Endometrium (tissue), 2 donors: ENCODE data around the gene INSR.

ENCODE experiments used
- FAIRE-seq: peaks from 2 replicates; lab custom pipeline; 2012; peaks lifted over from hg19 to GRCh38; lab: Jason Lieb, UNC
- donor health status: control.
- donor health status: control.

Gene INSR

DNA sequence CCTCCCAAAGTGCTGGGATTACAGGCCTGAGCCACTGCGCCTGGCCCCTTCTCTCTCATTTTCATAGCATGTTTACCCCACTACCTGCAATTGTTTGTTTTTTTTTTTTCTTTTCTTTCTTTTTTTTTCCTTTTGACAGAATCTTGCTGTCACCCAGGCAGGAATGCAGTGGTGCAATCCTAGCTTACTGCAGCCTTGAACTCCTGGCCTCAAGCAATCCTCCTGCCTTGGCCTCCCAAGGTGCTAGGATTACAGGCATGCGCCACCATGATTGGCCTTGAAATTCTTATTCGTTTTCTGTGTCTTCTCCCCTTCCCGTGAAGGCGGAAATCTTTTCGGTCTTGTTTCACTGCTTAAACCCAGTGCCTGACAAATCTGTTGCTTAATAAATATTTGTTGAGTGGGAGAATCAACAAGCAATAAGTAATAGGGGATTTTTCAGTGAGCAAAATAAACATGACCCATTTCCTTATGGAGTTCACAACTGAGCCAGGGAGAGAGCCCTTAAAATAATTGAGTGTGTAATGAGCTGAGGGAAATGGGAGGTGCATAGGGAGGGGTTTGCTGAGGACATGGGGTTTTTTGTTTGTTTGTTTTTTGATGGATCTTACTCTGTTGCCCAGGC is 1.8 kb upstream of the INSR start:
- FAIRE-seq, result no peak

DNA sequence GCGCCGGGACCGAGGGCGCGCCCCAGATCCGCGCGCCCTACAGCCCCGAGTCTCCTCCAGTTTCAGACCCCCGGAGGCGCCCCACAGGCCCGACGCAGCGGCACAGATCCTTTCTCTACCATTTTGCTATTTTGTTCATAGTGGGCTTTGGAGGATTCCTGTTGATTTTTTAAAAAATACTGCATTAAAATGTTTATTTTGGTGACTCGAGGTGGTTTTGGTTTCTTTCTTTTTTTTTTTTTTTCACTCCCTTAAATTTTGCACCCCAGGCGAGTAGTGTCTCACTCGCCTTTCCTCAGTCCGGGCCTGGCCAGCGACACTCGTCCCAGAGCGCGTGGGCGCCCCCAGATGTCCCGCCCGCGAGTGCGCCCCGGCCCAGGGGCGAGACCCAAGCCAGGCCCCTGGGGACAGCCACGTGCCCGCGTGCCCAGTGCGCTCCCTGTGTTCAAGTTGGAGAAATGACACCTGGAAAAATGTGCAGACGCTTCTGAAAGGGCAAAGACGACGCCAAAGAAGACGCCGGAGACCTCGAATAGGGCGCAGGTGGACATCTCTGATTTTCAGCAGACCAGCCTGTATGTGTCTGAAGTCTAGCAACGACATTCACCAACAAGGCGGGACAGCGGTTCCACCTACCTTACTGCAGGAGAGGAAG is 471 bp upstream of the INSR start:
- no peak for FAIRE-seq

DNA sequence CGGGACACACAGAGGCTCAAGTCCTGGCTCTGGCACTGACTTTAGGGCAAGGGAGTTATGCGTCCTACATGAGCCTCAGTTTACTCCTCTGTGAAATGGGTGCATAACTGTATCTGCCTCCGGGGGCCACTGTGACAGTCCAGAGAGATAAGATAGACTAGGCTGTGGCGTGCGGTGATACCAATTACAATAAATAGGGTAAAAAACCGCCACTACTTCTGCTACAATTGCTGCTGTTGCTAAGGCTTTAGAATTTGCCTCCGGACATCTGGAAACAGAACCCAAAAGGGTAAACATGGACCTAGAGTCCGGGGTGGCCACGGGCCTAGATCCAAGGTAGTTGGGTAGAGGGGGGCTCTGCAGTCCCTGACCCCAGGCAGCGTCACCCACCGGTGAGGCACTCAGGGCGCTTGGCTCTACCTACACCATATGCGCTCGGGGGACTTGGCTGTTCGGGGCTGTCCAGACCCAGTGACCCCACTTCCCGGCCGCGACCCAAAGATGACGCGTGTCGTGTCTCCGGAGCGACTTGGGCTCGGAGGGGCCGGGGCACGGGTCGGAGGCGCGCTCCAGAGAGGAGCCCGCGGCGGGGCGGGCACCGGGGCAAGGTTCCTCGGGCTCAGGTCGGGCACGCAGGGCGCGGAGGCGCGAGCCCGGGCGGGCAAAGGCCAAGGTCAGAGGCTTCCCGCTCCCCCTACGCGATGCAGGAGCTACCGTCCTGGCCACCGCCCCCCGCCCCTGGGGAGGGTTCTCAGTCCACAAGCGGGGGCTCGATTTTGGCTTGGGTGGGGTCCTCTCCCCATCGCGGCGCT is 1.1 kb downstream of the INSR start:
- FAIRE-seq, result no peak

DNA sequence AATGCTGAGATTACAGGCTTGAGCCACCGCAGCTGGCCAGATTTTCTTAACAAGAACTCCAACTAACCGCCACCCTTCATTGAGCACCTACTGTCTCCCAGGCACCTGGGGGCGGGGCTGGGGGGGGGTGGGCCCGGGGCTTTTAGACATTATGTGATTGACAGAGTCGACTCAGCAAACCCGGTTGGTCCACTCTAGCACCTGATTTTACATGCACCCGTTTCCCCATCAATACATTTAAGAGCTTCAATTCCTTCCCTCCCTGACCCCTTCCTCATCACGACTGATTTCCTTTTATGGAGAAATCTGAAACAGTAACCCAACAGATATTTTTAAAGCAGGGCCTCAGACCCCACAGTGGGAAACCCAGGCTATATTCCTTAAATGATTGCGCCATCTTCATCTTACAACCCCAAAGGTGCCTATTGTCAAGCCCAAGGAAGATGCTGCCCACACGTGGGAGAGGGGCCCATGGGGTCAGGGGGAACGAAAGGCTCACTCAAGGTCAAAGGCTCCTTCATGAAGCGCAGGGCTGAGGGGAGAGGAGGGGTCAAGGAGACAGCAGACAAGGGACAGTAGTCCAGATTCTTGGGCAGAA is 1.8 kb downstream of the INSR start:
- FAIRE-seq, result no peak

DNA sequence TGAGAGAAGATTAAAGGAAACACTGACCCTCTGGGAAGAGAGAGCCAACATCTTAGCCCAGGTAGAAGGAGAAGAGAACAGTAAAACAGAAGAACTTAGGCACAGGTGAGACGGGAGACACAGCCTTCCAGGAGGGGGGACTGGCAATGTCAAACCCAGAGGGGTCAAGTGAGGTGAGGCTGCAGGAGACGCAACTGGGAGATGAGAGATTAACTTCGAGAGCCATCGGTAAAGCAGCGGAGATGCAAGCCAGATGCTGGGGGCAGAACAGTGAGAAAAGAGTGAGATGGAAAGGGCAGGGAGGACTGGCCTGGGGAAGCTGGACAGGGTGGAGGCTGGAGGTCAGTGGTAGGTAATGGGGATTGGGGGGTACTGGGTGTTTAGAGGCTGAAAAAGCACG is 5.2 kb downstream of the INSR start:
- no peak for FAIRE-seq

DNA sequence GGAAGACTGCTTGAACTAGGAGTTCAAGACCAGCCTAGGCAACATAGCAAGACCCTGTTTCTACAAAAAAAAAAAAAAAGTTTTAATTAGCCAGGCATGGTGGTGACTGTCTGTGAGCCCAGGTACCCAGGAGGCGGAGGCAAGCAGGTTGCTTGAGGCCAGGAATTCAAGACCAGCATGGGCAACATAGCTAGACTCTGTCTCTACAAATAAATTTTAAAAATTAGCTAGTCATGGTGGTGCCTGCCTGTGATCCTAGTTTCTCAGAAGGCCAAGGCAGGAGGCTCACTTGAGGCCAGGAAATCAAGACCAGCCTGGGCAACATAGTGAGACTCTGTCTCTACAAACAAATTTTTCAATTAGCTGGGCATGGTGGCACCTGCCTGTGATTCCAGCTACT is 6.1 kb downstream of the INSR start:
- no peak for FAIRE-seq

DNA sequence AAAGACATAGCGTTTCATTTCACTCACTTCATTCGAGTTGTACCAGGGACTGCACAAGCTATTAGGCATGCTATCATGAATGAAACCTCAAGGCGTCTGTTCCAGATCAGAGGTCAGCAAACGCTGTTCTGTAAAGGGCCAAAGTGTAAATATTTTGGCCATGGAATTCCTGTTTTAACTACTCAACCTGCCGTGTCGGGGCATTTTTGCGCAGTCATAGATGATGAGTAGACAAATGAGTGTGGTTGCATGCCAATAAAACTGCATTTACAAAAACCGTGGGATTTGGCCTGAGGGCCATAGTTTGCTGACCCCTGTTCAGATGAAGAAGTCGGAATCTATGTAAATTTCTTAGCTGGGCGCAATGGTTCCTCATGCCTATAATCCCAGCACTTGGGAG is 6.5 kb downstream of the INSR start:
- FAIRE-seq, result no peak

DNA sequence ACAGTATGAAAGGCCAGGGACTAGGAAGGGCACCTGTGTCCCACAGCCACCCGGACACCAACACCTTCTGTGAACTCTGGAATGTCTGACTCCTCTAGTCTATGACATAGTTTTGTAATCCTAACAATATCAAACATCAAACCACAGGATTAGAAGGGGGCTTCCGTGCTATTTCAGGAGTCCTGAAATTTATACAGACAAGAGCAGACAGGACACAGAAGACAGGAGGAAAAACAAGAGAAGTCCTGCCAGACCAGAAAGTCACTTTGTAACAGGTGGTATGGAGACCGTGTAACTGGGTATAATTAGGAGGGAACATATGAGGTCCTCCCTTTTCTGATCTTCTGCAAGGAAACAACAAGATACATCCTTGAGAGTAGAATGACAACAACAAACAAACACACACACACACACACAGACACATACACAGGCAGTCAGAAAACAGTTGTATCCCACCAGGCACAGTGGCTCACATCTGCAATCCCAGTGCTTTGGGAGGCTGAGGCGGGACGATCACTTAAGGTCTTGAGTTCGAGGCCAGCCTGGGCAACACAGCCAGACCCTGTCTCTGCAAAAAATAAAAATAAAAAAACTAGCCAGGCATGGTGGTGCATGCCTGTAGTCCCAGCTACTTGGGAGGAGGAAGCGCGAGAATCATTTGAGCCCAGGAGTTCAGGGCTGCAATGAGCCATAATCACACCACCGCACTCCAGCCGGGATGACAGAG is 13.1 kb downstream of the INSR start:
- no peak for FAIRE-seq

DNA sequence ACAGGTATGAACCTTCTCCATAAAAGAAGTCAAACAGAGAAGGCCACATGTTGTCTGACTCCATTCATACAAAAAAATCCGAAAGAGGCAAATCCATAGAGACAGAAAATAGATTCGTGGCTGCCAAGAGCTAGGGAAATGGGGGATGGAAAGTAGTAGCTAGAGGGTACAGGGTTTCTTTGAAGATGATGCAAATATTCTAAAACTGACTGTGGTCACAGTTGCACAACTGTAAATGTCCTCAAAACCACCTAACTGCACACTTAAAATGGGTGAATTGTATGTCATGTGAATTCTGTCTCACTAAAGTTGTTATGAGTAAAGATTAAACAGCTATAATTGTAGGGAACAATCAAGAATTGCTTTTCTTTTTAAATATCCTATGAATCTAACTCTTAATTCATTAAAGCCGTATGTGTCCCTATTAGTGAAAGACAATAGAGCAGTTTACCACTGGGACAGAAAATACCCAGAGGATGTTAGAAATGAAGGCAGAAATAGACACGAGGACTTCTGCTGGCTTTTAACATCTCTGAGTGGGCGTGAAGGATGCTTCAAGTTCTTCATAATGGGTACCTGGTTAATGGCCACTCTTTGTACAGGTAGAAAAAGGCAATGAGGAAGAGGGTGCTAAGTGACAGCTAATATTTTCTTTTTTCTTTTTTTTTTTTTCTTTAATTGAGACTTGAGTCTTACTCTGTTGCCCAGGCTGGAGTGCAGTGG is 21.2 kb downstream of the INSR start:
- no peak for FAIRE-seq

DNA sequence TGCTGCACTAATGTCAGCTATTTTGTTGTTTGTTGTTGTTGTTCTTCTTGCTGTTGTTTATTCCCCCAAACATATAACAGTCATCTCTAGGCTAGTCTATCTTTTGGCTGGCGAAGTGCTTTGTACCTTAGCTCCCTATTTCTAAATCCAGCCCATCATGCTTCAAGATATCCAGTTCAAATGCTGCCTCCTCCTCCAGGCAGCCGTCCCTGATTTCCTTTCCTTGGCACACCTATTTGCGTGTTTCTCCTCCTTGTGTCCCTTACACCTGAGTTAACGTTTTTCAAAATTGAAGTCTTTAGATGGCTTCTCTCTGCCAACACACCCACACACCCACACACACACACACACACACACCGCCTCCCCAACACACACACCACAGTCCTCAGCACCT is 25.5 kb downstream of the INSR start:
- no peak for FAIRE-seq

DNA sequence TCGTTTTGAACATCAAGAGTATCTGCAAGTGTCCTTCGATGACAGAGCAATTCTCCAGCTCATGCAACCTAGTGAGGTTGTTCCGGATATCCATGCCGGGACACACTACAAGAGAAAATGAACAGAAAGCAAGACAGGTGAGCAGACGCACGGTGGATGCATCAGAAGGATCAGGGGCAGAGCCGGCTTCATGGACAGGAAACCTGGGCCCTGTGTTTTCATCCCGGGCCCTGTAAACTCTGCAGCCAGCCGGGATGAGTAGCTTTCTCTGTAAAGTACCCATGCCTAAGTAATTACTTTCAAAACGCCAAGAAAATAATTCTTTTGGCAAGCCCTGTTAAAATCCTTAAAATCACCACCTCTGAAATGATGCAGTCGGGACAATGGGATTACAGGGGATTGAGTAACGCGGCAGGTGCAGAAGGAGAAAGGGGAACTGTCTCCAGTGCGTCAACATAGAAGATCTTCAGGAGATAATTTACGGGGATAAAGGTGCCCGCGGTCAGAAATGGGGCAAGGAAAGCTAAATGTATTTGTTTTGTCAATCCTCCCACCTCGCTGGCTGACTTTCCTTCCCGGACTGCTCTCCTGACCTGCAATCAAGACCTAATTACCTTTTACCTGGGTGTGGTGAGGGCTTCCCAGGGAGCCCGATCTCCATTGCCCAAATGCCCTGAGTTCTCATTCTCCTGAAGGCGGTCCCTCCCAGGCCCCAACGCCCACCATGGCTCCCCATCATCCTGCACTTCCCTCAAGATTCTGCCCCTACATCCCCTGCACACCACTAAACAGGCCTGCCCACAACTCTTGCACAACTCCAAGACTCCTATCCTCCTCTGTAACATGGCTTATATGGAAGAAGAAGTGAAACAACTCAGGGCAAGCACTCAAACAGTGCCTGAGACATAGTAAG is 26.2 kb downstream of the INSR start:
- FAIRE-seq, result no peak

DNA sequence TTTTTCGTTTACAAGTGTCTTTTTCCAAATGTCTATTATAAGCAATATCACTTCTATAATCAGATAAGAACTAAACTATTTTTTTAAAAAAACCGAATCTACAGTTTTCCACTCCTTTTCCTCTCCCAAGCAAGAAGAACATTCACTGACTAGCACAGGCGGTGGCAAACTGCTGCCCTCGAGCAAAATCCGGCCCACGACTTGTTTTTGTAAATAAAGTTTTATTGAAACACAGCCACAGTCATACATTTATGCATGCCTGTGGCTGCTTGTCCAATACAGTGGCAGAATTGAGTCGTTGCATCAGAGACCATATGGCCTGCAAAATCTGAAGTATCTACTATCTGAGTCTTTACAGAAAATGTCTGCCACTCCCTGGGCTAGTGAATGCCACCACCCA is 27.4 kb downstream of the INSR start:
- FAIRE-seq, result no peak

DNA sequence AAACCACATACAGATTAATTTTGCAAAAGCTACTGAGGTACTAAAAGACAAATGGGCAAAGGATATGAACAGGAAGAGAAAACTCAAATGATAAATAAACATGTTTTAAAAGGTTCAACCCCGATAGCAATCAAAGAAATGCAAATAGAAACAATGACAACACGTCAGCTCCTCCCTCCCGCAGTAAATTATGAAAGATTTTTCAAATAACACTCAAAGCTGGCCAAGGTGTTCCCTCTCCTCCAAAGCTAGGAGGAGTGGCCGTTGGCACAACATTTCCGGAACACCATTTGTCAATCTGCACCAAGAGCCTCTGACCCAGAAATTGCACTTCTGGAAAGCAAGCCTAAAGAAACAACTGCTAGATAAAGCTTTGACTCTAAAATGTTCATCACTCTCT is 28.3 kb downstream of the INSR start:
- peak; percentile 48 for FAIRE-seq

DNA sequence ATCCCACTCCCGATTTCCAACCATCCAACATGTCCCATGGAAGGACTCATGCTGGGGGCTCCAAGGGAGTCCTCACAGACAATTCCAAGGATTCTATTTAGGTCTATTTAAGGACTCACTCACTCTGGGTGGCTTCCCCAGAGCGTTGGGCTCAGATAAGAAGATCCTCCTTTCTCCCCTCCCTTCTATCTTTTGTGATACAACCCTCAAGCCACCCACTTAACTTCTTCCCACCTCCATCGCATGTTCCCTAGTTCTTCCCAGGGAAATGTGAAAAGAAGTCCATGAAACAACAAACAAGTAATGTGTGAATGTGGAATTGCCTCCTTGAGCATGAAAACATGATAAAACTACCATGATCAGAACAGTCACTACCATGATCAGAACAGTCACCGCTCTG is 29.4 kb downstream of the INSR start:
- no peak for FAIRE-seq

DNA sequence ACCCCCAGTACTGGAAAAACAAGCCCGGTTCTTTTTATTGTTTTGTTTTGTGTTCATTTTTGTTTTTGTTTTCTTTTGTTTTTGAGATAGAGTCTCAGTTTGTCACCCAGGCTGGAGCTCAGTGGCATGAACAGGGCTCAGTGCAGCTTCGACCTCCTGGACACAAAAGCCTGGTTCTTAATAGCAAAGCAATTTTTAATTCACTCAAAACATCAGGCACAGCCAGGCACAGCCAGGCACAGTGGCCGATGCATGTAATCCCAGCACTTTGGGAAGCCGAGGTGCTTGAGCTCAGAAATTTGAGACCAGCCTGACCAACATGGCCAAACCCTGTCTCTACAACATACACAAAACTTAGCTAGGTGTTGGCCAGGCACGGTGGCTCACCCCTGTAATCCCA is 30.7 kb downstream of the INSR start:
- FAIRE-seq, result no peak

DNA sequence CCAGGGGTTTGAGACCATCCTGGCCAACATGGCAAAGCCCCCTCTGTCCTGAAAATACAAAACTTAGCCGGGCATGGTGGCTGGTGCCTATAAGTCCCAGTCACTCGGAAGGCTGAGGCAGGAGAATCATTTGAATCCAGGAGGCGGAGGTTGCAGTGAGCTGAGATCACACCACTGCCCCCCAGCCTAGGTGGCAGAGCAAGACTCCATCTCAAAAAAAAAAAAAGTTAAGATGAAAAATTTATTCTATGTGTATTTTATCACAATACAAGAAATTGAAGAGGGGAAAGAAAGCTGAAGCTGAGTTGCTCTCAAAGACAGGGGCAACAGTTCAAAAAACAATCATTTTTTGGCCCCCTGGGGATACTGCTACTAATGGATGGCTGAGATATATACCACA is 31.1 kb downstream of the INSR start:
- no peak for FAIRE-seq

DNA sequence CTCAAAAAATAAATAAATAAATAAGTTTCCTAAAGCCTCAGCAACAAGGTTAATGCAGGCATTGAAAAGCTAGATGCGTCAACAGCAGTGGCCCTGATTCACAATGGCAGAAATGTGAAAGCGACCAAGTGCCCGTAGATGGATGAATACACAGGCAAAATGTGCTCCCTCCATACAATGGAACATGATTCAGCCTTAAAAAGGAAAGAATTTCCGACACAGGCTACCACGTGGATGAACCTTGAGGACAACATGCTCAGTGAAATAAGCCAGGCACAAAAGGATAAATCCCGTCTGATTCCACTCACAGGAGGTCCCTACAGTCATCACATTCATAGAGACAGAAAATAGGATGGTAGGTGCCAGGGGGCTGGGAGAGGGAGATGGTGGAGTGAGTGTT is 31.7 kb downstream of the INSR start:
- FAIRE-seq, result no peak

DNA sequence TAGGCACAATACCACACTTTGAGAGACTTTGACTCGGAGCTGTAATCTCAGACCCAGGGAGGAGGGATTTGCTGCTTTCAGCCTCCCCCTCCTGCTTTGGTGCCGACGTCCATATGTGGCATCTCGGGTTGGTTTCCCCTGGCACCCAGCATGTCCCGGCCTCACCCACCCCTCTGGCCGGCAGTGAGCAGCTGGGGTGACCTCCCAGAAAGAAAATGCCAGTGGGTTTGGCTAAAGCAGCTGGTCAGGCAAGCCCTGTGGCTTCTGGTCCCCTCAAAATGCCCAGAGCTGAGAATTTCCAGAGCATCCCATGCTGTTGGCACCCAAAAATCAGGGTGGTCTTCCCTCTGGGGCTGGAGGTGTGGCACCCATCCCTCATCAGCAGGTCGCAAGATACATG is 34.1 kb downstream of the INSR start:
- no peak for FAIRE-seq

DNA sequence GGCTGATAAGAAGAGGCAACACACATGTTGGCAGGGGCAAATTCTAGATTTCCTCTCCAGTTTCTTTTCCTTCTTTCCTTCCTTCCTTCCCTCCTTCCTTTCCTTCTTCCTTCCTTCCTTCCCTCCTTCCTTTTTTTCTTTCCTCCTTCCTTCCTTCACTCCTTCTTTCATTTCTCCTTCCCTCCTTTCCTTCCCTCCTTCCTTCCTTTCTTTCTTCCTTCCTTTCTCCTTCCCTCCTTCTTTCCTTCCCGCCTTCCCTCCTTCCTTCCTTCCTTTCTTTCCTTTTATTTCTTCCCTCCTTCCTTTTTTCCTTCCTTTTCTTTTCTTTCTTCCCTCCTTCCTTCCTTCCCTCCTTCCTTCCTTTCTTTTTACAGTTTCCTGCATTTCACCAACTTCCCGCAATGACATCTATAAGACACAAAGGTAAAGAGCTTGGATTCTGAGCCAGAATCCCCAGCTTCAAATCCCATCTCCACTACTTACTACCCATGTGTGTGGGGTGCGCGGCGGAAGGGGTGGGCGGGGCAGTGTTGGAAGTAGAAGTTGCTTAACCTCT is 35.3 kb downstream of the INSR start:
- no peak for FAIRE-seq
